ENCODE measurements around the gene TMEM19.

DNA sequence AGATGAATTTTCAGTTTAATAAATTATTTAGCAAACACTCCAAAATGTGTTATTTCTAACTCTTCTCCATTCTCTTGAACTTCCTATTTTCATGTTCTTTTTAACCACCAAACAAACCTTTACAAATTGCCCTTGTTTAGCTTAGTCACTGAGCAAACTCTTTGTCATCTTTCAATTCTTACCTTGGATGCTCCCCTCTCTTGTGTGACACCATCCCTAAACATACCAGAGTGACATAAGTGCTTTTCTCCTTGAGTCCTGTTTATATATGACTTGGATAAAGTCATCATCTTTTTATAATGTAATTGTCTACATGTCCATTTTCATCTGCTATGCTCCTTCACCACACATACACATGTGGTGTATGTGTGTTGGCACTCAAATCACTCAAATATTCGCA, 3.4 kb upstream of the TMEM19 start:
- TF ChIP-seq CTCF (conservative IDR thresholded peaks at IDR 0.05) (no peak), EZH2 (IDR thresholded peaks at IDR 0.05; ENCODE audit: low read depth) (no peak)
